Measurements from ENCODE around the gene TMEM200A.

The TMEM200A gene

GRCh38 chr6:130377371-130377770, 11.6 kb downstream of the TMEM200A start:
- TF ChIP-seq, protein P1, sequence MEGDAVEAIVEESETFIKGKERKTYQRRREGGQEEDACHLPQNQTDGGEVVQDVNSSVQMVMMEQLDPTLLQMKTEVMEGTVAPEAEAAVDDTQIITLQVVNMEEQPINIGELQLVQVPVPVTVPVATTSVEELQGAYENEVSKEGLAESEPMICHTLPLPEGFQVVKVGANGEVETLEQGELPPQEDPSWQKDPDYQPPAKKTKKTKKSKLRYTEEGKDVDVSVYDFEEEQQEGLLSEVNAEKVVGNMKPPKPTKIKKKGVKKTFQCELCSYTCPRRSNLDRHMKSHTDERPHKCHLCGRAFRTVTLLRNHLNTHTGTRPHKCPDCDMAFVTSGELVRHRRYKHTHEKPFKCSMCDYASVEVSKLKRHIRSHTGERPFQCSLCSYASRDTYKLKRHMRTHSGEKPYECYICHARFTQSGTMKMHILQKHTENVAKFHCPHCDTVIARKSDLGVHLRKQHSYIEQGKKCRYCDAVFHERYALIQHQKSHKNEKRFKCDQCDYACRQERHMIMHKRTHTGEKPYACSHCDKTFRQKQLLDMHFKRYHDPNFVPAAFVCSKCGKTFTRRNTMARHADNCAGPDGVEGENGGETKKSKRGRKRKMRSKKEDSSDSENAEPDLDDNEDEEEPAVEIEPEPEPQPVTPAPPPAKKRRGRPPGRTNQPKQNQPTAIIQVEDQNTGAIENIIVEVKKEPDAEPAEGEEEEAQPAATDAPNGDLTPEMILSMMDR (conservative IDR thresholded peaks at IDR 0.05): no peak
- no peak for TF ChIP-seq ZFX (IDR thresholded peaks at IDR 0.05)
- no peak overlapping the region for H3K27ac ChIP-seq

DNA sequence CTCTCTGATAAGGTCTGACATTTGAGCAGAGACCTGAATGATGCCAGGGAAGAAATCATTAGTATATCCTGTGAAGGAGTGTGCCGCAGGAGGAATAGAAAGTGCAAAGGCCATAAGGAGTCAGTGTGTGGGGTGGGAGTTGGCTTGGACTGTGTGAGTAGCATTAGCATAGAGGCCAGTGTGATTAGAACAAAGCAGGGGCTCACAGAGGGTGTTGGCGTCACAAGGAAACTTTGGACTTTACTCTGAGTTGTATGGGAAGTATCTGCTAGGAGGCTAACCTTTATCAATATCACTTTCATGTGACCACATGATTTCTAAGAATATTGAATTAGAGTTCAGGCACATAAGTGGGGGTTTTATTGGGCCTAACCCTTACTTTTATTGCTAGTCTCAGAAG, 12.1 kb downstream of the TMEM200A start:
- no peak overlapping the region for H3K27ac ChIP-seq
- TF ChIP-seq, protein P1 (conservative IDR thresholded peaks at IDR 0.05): no peak
- no peak for TF ChIP-seq ZFX (IDR thresholded peaks at IDR 0.05)

DNA sequence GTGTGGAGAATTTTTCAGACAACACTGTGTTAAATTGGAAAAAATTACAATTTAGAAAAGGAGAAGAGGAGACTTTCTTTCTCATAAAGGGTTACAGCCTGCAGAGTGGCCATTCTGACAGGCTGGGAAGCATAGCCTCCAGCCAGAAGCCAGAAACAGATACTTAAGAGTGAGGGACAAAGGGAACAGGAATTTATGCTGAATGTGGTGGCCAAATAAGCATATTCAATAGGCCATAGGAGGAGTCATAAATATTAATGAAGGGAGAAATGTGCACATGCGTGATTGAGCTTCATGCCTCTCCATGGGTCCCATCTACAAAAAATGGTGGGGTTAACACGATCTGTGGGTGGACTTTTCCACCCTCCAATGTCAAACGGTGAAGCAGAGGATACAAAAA, 13.4 kb downstream of the TMEM200A start:
- TF ChIP-seq ZFX (IDR thresholded peaks at IDR 0.05): no peak
- TF ChIP-seq, protein P1 (conservative IDR thresholded peaks at IDR 0.05): no peak
- no peak overlapping the region for H3K27ac ChIP-seq

DNA sequence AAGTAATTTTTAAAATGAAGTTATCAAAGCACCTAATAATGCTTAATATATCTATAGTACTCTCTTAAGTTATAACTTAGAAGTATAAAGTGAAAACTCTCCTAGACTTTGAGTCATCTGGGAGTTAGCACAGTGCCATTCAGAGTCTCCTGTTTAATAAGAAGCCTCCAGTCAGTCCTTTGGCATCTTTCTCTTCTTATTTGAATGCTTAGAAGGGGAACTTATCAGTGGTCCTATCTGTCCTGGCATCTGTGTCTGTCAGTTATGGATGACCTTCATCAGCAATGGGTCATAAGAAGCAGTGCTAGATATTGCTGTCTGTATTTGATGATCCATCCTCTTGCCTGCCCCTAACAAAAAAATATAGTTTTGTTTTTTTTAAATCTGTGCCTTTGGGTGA, 15.2 kb downstream of the TMEM200A start:
- H3K27ac ChIP-seq: no peak overlapping the region
- TF ChIP-seq, protein P1 (conservative IDR thresholded peaks at IDR 0.05): no peak
- no peak for TF ChIP-seq ZFX (IDR thresholded peaks at IDR 0.05)

GRCh38 chr6:130381459-130382380, 15.9 kb downstream of the TMEM200A start:
- TF ChIP-seq, protein P1 (conservative IDR thresholded peaks at IDR 0.05): no peak
- TF ChIP-seq ZFX (IDR thresholded peaks at IDR 0.05): no peak
- no peak overlapping the region for H3K27ac ChIP-seq

- TF ChIP-seq, protein P1 (conservative IDR thresholded peaks at IDR 0.05): no peak
- TF ChIP-seq ZFX (IDR thresholded peaks at IDR 0.05): no peak
- no peak overlapping the region for H3K27ac ChIP-seq
These were observed 17.2 kb downstream of the TMEM200A start for GRCh38 chr6:130382872-130383490.

DNA sequence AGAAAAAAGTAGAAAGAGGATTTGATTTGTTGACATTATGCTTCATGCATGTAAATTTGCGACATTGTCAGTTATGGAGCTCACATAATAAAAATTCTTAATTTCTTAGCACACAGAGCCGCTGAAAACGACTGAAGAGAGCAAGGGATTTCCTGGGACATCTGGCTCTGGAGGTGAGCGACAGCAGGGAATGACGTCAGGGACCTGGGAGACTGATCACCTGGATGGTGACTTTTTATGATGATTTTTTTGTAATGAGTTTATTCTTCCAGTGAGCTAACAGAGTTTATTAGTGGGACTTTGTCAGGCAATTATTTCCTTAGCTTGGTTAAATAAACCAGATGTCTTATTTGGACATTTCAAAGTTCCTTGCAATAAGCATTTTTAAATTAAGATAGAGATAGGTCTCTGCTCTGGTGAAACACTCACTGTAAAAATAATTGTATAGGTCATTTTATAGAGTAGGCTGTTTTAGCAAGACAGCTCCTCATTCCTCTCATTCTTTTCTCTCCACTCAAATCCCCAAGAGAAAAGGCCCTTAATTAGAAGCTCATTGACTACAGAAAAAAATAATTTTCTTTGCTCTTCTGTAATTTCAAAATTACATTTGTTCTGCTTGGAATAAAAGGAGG, 19.4 kb downstream of the TMEM200A start:
- no peak overlapping the region for H3K27ac ChIP-seq
- TF ChIP-seq ZFX (IDR thresholded peaks at IDR 0.05): no peak
- TF ChIP-seq, protein P1 (conservative IDR thresholded peaks at IDR 0.05): no peak
